Liver (tissue), 9 donors: Measurements from ENCODE around the gene ATXN7L1. TPM values are rescaled to one million over a fixed set of nuclear protein-coding genes. Genes with fewer than 3 reads are reported as not detected.

Experiments used
- DNase-seq: peaks from one replicate; pipeline ENCODE4 v3.0.0-alpha.2; 2017; ENCODE audit warnings: low spot score
- H3K27ac ChIP-seq, 2 donors: one replicate each; pipeline ENCODE4 v1.7.0; 2013; ENCODE audit warnings: inconsistent platforms in 2 of 2, low read length in 2 of 2, control low read depth in 1 of 2, low read depth in 1 of 2, mild to moderate bottlenecking in 1 of 2
- H3K27me3 ChIP-seq, 4 donors: one replicate each; pipeline versions ENCODE4 v1.6.1 to v1.7.0; 2013; ENCODE audit warnings: low read length in 3 of 4, inconsistent platforms in 1 of 4, mild to moderate bottlenecking in 1 of 4, moderate library complexity in 1 of 4; ENCODE audit not compliant: control insufficient read depth in 4 of 4, insufficient read depth in 4 of 4
- H3K36me3 ChIP-seq, 4 donors: one replicate each; pipeline versions ENCODE4 v1.6.1 to v1.7.0; 2013; ENCODE audit warnings: low read length in 3 of 4, mild to moderate bottlenecking in 3 of 4, low read depth in 1 of 4, moderate library complexity in 1 of 4; ENCODE audit not compliant: control insufficient read depth in 4 of 4, insufficient read depth in 3 of 4
- H3K4me1 ChIP-seq, 4 donors: one replicate each; pipeline versions ENCODE4 v1.6.1 to v1.7.0; 2013; ENCODE audit warnings: low read length in 3 of 4, mild to moderate bottlenecking in 3 of 4, moderate library complexity in 1 of 4; ENCODE audit not compliant: control insufficient read depth in 4 of 4, insufficient read depth in 4 of 4
- H3K4me3 ChIP-seq, 3 donors: one replicate each; pipeline versions ENCODE4 v1.6.1 to v1.7.0; 2013; ENCODE audit warnings: low read length in 3 of 3, control low read depth in 1 of 3, low read depth in 1 of 3, mild to moderate bottlenecking in 1 of 3
- H3K9ac ChIP-seq, 2 donors: one replicate each; pipeline ENCODE4 v1.7.0; 2013; ENCODE audit warnings: low read length in 2 of 2, mild to moderate bottlenecking in 2 of 2, moderate library complexity in 2 of 2, control low read depth in 1 of 2, low read depth in 1 of 2
- H3K9me3 ChIP-seq, 4 donors: one replicate each; pipeline versions ENCODE4 v1.6.1 to v1.7.0; 2013; ENCODE audit warnings: low read length in 3 of 4; ENCODE audit not compliant: control insufficient read depth in 4 of 4
- ATF3 ChIP-seq: IDR thresholded peaks from 2 replicates; pipeline ENCODE4 v1.6.1; 2016; ENCODE audit warnings: antibody characterized with exemption
- EGR1 ChIP-seq, 2 donors: IDR thresholded peaks; 2 replicates each; pipeline ENCODE4 v1.6.1; 2016 to 2018; ENCODE audit warnings: antibody characterized with exemption in 2 of 2, low read depth in 2 of 2
- FOXA1 ChIP-seq: IDR thresholded peaks from 2 replicates; pipeline ENCODE4 v1.6.1; 2016; ENCODE audit warnings: antibody characterized with exemption
- FOXA2 ChIP-seq: IDR thresholded peaks from 2 replicates; pipeline ENCODE4 v1.6.1; 2016; ENCODE audit warnings: antibody characterized with exemption
- GABPA ChIP-seq, 2 donors: IDR thresholded peaks in 1 of 2; conservative IDR thresholded peaks in 1 of 2; 2 replicates each; pipeline ENCODE4 v1.6.1; 2016; ENCODE audit warnings: antibody characterized with exemption in 2 of 2, mild to moderate bottlenecking in 1 of 2, moderate library complexity in 1 of 2
- HNF4A ChIP-seq, 2 donors: conservative IDR thresholded peaks; 2 replicates each; pipeline ENCODE4 v1.6.1; 2016; ENCODE audit warnings: antibody characterized with exemption in 2 of 2, mild to moderate bottlenecking in 2 of 2
- HNF4G ChIP-seq: IDR thresholded peaks from 2 replicates; pipeline ENCODE4 v1.6.1; 2016; ENCODE audit warnings: antibody characterized with exemption
- MAX ChIP-seq: IDR thresholded peaks from 2 replicates; pipeline ENCODE4 v1.6.1; 2016; ENCODE audit warnings: antibody characterized with exemption
- NR2F2 ChIP-seq: IDR thresholded peaks from 2 replicates; pipeline ENCODE4 v1.6.1; 2016; ENCODE audit warnings: antibody characterized with exemption
- RAD21 ChIP-seq, 2 donors: IDR thresholded peaks; 2 replicates each; pipeline ENCODE4 v1.6.1; 2016; ENCODE audit warnings: antibody characterized with exemption in 2 of 2, mild to moderate bottlenecking in 2 of 2
- REST ChIP-seq: IDR thresholded peaks from 2 replicates; pipeline ENCODE4 v1.6.1; 2016; ENCODE audit warnings: antibody characterized with exemption, mild to moderate bottlenecking
- RXRA ChIP-seq, 2 donors: IDR thresholded peaks; 2 replicates each; pipeline ENCODE4 v1.6.1; 2017 to 2018; ENCODE audit warnings: antibody characterized with exemption in 2 of 2, mild to moderate bottlenecking in 1 of 2
- SP1 ChIP-seq: IDR thresholded peaks from 2 replicates; pipeline ENCODE4 v1.6.1; 2018; ENCODE audit warnings: antibody characterized with exemption, mild to moderate bottlenecking
- TAF1 ChIP-seq: conservative IDR thresholded peaks from 2 replicates; pipeline ENCODE4 v1.6.1; 2016; ENCODE audit warnings: antibody characterized with exemption, mild to moderate bottlenecking
- YY1 ChIP-seq: IDR thresholded peaks from 2 replicates; pipeline ENCODE4 v1.6.1; 2016; ENCODE audit warnings: antibody characterized with exemption, mild to moderate bottlenecking
- ZBTB33 ChIP-seq: IDR thresholded peaks from 2 replicates; pipeline ENCODE4 v1.6.1; 2016; ENCODE audit warnings: antibody characterized with exemption
- WGBS: extraction: QIAGEN DNeasy Blood & Tissue Kit; methylation state at CpG from one replicate; pipeline ENCODE4 v1.1.7; 2013; 5-methylcytosine and 5-hydroxymethylcytosine counted together
- polyA plus RNA-seq, 2 donors: library from polyadenylated mRNA; stranded (reverse) in 1 of 2; unstranded in 1 of 2; fragments of 200-250 nt in 1 of 2; fragments of >200 nt in 1 of 2; fragmentation: Nextera tagmentation in 1 of 2; extraction: Ambion mirVana in 1 of 2; gene quantifications; one replicate each; pipeline versions ENCODE4 v1.2.1 to v1.2.3, GENCODE V29; 2013 to 2015
- total RNA-seq, 2 donors: library from RNA; depleted of rRNA; stranded (reverse); fragments of >200 nt; gene quantifications; one replicate each; pipeline ENCODE4 v1.2.3, GENCODE V29; 2014
- TF ChIP-seq, protein P1 (sequence below): fragments of 150-350 bp; IDR thresholded peaks from 2 replicates; pipeline ENCODE4 v1.5.1; 2017; ENCODE audit warnings: improper control_type of control experiment, low read depth, low read length; ENCODE audit not compliant: missing input control
- donor health status: healthy.
- donor health status: healthy.
- donor health status: healthy.
- donor health status: healthy.
- donor health status: healthy.

ATXN7L1 gene
- total and polyA plus RNA-seq, 4 donors = 2.1 to 7.4 (median 5.3) TPM

DNA sequence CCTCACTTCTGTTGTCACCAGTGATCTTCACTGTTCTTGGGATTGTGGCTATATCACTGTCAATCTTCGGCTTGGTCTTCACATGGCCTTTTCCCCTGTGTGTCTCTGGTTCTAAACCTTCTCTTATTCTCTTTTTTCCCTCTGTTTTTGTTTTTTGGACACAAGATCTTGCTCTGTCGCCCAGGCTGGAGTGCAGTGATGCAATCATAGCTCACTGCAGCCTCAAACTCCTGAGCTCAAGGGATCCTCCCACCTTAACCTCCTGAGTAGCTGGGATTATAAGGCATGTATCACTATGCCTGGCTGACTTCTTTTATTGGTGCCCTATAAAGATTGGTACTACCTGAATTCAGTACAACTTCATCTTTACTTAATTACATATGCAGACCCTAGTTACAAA, 151.7 kb downstream of the ATXN7L1 start:
- Histone ChIP-seq H3K9me3 (no peaks in the 10 kb centered on the region), H3K27me3 (no peaks in the 10 kb centered on the region), H3K27ac (no peak overlapping the region), H3K4me3 (no peak overlapping the region), H3K36me3 (peaks cover 0 to 3% (median 0%) of the 10 kb centered on the region in 4 donors), H3K4me1 (no peaks in the 10 kb centered on the region), H3K9ac (no peak overlapping the region)
- DNase-seq = no peak
- TF ChIP-seq HNF4G = no peak
- TF ChIP-seq RAD21 (IDR thresholded peaks at IDR 0.05) = no peak
- TF ChIP-seq, protein P1, sequence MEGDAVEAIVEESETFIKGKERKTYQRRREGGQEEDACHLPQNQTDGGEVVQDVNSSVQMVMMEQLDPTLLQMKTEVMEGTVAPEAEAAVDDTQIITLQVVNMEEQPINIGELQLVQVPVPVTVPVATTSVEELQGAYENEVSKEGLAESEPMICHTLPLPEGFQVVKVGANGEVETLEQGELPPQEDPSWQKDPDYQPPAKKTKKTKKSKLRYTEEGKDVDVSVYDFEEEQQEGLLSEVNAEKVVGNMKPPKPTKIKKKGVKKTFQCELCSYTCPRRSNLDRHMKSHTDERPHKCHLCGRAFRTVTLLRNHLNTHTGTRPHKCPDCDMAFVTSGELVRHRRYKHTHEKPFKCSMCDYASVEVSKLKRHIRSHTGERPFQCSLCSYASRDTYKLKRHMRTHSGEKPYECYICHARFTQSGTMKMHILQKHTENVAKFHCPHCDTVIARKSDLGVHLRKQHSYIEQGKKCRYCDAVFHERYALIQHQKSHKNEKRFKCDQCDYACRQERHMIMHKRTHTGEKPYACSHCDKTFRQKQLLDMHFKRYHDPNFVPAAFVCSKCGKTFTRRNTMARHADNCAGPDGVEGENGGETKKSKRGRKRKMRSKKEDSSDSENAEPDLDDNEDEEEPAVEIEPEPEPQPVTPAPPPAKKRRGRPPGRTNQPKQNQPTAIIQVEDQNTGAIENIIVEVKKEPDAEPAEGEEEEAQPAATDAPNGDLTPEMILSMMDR = no peak
- TF ChIP-seq MAX = no peak
- TF ChIP-seq FOXA2 = no peak
- TF ChIP-seq YY1 = no peak
- TF ChIP-seq NR2F2 = no peak
- TF ChIP-seq ATF3 = no peak
- TF ChIP-seq RXRA (IDR thresholded peaks at IDR 0.05) = no peak
- no peak for TF ChIP-seq ZBTB33
- TF ChIP-seq SP1 = no peak
- no peak for TF ChIP-seq TAF1
- TF ChIP-seq EGR1 (IDR thresholded peaks at IDR 0.05; ENCODE audit: low read depth in 2 of 2) = no peak
- no peak for TF ChIP-seq HNF4A (conservative IDR thresholded peaks at IDR 0.05)
- no peak for TF ChIP-seq REST
- TF ChIP-seq GABPA (IDR thresholded peaks at IDR 0.05 in 1 of 2, conservative IDR thresholded peaks at IDR 0.05 in 1 of 2) = no peak
- WGBS = 92% methylated on average over 2 of the region's 2 CpGs

DNA sequence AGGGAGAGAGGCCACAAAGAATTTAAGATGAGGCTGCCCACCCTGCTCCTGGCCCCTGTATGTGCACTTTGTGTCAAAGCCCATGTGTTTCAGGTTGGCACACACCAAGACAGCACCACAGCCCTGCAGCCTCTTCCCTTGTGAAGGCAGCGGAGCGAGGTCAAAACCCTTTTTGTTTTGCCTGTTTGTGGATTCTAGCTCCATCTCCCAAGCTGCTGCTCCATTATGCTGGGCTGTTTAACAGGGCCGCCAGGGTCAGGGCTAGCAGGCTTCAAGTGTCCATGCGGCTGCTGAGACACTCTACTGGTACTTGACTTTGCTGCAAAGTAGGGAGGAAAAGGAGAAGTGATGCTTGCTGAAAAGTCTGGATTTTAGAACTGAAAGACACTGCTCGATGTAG, 152.8 kb downstream of the ATXN7L1 start:
- WGBS = 80% methylated on average over 5 of the region's 5 CpGs
- Histone ChIP-seq H3K27ac (no peak overlapping the region), H3K4me3 (no peak overlapping the region), H3K9me3 (no peaks in the 10 kb centered on the region), H3K36me3 (peaks cover 0 to 3% (median 0%) of the 10 kb centered on the region in 4 donors), H3K9ac (no peak overlapping the region), H3K4me1 (peaks cover 2 to 5% (median 3%) of the 10 kb centered on the region in 4 donors), H3K27me3 (no peaks in the 10 kb centered on the region)
- no peak for DNase-seq
- TF ChIP-seq TAF1 (no peak), SP1 (no peak), HNF4A (conservative IDR thresholded peaks at IDR 0.05) (no peak), REST (no peak), HNF4G (no peak), FOXA2 (no peak), FOXA1 (no peak), MAX (no peak), RXRA (IDR thresholded peaks at IDR 0.05) (no peak), RAD21 (IDR thresholded peaks at IDR 0.05) (no peak), EGR1 (IDR thresholded peaks at IDR 0.05; ENCODE audit: low read depth in 2 of 2) (no peak), GABPA (IDR thresholded peaks at IDR 0.05 in 1 of 2, conservative IDR thresholded peaks at IDR 0.05 in 1 of 2) (no peak)
- TF ChIP-seq, protein P1 = no peak
